ENCODE results near the gene TRIM25.

The TRIM25 gene

GRCh38 chr17:56863974-56864373 lies 49.9 kb downstream of the TRIM25 start:
- H3K4me3 ChIP-seq (ENCODE audit: control insufficient read depth, low read depth, low read length), result no peak overlapping the region
- no peak for DNase-seq (ENCODE audit: low read depth)
- no peak for TF ChIP-seq CTCF (IDR thresholded peaks at IDR 0.05; ENCODE audit: control insufficient read depth, insufficient read depth, low read depth, low read length, missing control alignments)

DNA sequence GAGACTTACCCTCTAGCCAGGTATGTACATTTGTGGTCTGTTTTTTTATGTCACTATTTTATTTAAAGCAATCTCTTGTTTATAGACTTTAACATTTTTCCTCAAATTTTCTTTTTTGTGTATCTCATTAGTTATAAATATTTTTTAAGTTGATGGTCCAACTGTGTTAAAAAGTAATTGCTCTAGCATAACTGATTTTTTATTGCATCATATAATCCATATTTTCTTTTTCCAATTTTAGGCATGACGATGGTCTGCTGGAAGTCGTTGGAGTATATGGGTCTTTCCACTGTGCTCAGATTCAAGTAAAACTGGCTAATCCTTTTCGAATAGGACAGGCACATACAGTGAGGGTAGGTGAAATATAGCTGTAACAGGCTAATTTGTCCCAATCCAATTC lies 52.0 kb downstream of the TRIM25 start:
- no peak for TF ChIP-seq CTCF (IDR thresholded peaks at IDR 0.05; ENCODE audit: control insufficient read depth, insufficient read depth, low read depth, low read length, missing control alignments)
- no peak for DNase-seq (ENCODE audit: low read depth)
- no peak overlapping the region for H3K4me3 ChIP-seq (ENCODE audit: control insufficient read depth, low read depth, low read length)

- no peak overlapping the region for H3K4me3 ChIP-seq (ENCODE audit: control insufficient read depth, low read depth, low read length)
- no peak for DNase-seq (ENCODE audit: low read depth)
- no peak for TF ChIP-seq CTCF (IDR thresholded peaks at IDR 0.05; ENCODE audit: control insufficient read depth, insufficient read depth, low read depth, low read length, missing control alignments)
These were observed 62.8 kb downstream of the TRIM25 start for GRCh38 chr17:56851008-56851407.

GRCh38 chr17:56850591-56850990 lies 63.3 kb downstream of the TRIM25 start:
- TF ChIP-seq CTCF (IDR thresholded peaks at IDR 0.05; ENCODE audit: control insufficient read depth, insufficient read depth, low read depth, low read length, missing control alignments), result no peak
- DNase-seq (ENCODE audit: low read depth), result no peak
- no peak overlapping the region for H3K4me3 ChIP-seq (ENCODE audit: control insufficient read depth, low read depth, low read length)

DNA sequence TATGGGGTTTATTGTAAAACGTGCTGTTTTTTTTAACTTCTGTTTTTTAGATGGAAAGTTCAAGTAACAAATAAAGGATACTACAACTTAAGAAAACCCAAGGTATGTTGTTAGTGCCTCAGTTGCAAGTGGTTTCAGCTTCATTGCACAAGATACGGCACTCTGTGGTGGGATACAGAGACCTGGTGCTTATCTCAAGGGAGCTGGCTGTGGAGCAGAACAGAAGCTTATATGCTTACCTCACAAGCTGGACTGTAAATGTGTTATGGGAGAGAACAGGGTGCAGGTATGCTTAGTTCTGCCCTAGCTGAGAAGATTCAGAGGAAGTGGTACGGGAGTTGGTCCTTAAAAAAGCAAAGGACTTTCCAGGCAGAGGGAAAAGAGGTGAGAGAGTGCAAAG lies 64.7 kb downstream of the TRIM25 start:
- TF ChIP-seq CTCF (IDR thresholded peaks at IDR 0.05; ENCODE audit: control insufficient read depth, insufficient read depth, low read depth, low read length, missing control alignments), result no peak
- DNase-seq (ENCODE audit: low read depth), result no peak
- no peak overlapping the region for H3K4me3 ChIP-seq (ENCODE audit: control insufficient read depth, low read depth, low read length)

DNA sequence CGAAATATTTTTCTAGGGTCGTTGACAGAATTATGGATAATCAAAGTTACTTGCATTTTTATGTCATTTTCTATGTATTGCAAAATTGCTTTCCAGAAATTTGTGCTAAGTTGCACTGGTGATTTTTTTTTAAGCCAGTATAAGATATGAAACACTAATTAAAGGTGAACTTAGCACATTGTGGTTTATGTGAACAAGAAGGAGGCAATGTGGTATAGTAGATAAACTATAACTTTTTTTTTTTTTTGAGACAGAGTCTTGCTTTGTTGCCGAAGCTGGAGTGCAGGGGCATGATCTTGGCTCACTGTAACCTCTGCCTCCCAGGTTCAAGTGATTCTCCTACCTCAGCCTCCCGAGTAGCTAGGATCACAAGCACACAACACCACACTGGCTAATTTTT lies 66.7 kb downstream of the TRIM25 start:
- no peak for TF ChIP-seq CTCF (IDR thresholded peaks at IDR 0.05; ENCODE audit: control insufficient read depth, insufficient read depth, low read depth, low read length, missing control alignments)
- DNase-seq (ENCODE audit: low read depth), result no peak
- H3K4me3 ChIP-seq (ENCODE audit: control insufficient read depth, low read depth, low read length), result no peak overlapping the region

GRCh38 chr17:56845934-56846333 lies 67.9 kb downstream of the TRIM25 start:
- no peak for DNase-seq (ENCODE audit: low read depth)
- no peak overlapping the region for H3K4me3 ChIP-seq (ENCODE audit: control insufficient read depth, low read depth, low read length)
- TF ChIP-seq CTCF (IDR thresholded peaks at IDR 0.05; ENCODE audit: control insufficient read depth, insufficient read depth, low read depth, low read length, missing control alignments), result no peak

Data from AG09309 (cell line).